Measurements from ENCODE around the gene MAGEA8.

Gene MAGEA8

GRCh38 chrX:149845385-149845784 is 35.6 kb upstream of the MAGEA8 start:
- Histone ChIP-seq H3K4me3 (no peak overlapping the region), H3K36me3 (no peaks in the 10 kb centered on the region), H3K27ac (no peak overlapping the region), H3K4me1 (no peaks in the 10 kb centered on the region), H3K27me3 (no peaks in the 10 kb centered on the region), H3K9me3 (no peaks in the 10 kb centered on the region)
- DNase-seq: no peak
- intact Hi-C loops (cut with DNase I; ENCODE audit: low total_unique reads): no loop called here
- no peak for TF ChIP-seq CTCF (IDR thresholded peaks at IDR 0.05)

DNA sequence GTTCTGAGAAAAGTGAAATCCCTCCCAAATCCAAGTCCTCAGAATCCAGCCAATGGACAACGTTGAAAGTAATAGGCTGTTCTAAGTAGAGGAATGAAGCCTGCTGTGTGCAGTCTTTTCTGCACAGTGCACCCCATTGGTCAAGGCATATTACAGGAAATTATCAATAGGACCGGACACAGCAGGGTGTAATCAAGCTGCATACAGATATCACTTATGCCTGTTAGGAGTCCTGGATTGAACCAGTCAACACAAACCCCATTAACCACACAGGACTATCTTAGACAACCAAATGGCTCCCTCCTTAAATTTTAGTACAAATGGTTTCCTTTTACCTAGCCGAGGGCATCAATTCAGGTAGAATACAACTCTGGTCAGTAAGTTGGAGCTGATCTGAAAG is 34.2 kb upstream of the MAGEA8 start:
- H3K4me1 ChIP-seq: no peaks in the 10 kb centered on the region
- no peak for TF ChIP-seq CTCF (IDR thresholded peaks at IDR 0.05)
- intact Hi-C loops (cut with DNase I; ENCODE audit: low total_unique reads): no loop called here
- no peak overlapping the region for H3K4me3 ChIP-seq
- no peaks in the 10 kb centered on the region for H3K9me3 ChIP-seq
- no peaks in the 10 kb centered on the region for H3K27me3 ChIP-seq
- H3K27ac ChIP-seq: no peak overlapping the region
- no peaks in the 10 kb centered on the region for H3K36me3 ChIP-seq
- DNase-seq: no peak

GRCh38 chrX:149848855-149849254 is 32.1 kb upstream of the MAGEA8 start:
- intact Hi-C loops (cut with DNase I; ENCODE audit: low total_unique reads): no loop called here
- DNase-seq: no peak
- TF ChIP-seq CTCF (IDR thresholded peaks at IDR 0.05): no peak
- no peak overlapping the region for H3K27ac ChIP-seq
- H3K4me1 ChIP-seq: no peaks in the 10 kb centered on the region
- H3K4me3 ChIP-seq: no peak overlapping the region
- no peaks in the 10 kb centered on the region for H3K36me3 ChIP-seq
- no peaks in the 10 kb centered on the region for H3K9me3 ChIP-seq
- no peaks in the 10 kb centered on the region for H3K27me3 ChIP-seq

GRCh38 chrX:149849787-149850186 is 31.2 kb upstream of the MAGEA8 start:
- intact Hi-C loops (cut with DNase I; ENCODE audit: low total_unique reads): no loop called here
- TF ChIP-seq CTCF (IDR thresholded peaks at IDR 0.05): no peak
- no peaks in the 10 kb centered on the region for H3K27me3 ChIP-seq
- no peak for DNase-seq
- no peak overlapping the region for H3K27ac ChIP-seq
- no peaks in the 10 kb centered on the region for H3K36me3 ChIP-seq
- no peaks in the 10 kb centered on the region for H3K9me3 ChIP-seq
- no peak overlapping the region for H3K4me3 ChIP-seq
- no peaks in the 10 kb centered on the region for H3K4me1 ChIP-seq

DNA sequence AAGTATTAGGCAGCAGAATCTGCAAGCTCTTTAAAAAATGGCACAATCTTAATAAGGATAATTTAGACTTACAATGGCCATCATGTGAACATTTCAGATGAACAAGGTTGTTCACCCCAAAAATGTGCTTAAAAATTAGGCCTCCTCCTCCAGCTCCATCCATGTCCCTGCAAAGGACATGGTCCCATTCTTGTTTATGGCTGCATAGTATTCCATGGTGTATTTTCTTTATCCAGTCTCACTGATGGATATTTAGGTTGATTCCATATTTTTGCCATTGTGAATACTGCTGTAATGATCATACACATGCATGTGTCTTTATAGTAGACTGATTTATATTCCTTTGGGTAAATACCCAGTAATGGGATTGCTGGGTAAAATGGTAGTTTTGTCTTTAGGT is 29.1 kb upstream of the MAGEA8 start:
- intact Hi-C loops (cut with DNase I; ENCODE audit: low total_unique reads): no loop called here
- no peak overlapping the region for H3K4me3 ChIP-seq
- TF ChIP-seq CTCF (IDR thresholded peaks at IDR 0.05): no peak
- H3K36me3 ChIP-seq: no peaks in the 10 kb centered on the region
- H3K27me3 ChIP-seq: no peaks in the 10 kb centered on the region
- H3K4me1 ChIP-seq: no peaks in the 10 kb centered on the region
- no peak overlapping the region for H3K27ac ChIP-seq
- no peaks in the 10 kb centered on the region for H3K9me3 ChIP-seq
- no peak for DNase-seq

DNA sequence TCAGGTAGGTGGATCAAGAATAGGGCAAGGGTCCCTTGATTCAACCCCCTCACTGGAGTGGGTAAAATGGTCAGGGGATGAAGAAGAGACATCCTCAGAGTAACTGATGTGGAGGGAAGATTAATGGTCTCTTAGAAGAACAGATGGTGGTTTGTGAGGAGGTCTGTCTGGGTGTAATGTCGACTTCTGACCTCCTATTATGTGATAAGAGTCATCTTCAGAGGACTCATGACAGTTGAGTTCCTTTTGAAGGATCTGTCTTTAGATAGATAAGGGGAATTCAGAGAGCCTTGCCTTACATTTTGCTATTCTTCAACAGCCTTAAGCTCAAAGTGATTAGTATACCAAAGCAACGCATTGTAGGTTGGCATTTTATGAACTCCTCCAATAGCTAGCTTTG is 27.1 kb upstream of the MAGEA8 start:
- no peaks in the 10 kb centered on the region for H3K9me3 ChIP-seq
- no peaks in the 10 kb centered on the region for H3K36me3 ChIP-seq
- no peak overlapping the region for H3K27ac ChIP-seq
- no peaks in the 10 kb centered on the region for H3K4me1 ChIP-seq
- intact Hi-C loops (cut with DNase I; ENCODE audit: low total_unique reads): no loop called here
- TF ChIP-seq CTCF (IDR thresholded peaks at IDR 0.05): no peak
- DNase-seq: no peak
- H3K4me3 ChIP-seq: no peak overlapping the region
- H3K27me3 ChIP-seq: no peaks in the 10 kb centered on the region
